GM19324 (cell line): Measurements from ENCODE around the gene CGB7.
"Not testable (repeated sequence)": the region's sequence is repeated elsewhere in the genome, so short reads cannot be mapped to it uniquely, and the experiment has no call there.

Experiments
- ATAC-seq: cut with Tn5 transposase; IDR thresholded peaks from one replicate; pipeline ENCODE4 v1.9.1; 2021; ENCODE audit warnings: mild to moderate bottlenecking, moderate library complexity; ENCODE audit not compliant: unreplicated experiment, low FRiP score

Gene CGB7

GRCh38 chr19:49074869-49075268 is 17.3 kb upstream of the CGB7 start:
- not testable (repeated sequence) for ATAC-seq

DNA sequence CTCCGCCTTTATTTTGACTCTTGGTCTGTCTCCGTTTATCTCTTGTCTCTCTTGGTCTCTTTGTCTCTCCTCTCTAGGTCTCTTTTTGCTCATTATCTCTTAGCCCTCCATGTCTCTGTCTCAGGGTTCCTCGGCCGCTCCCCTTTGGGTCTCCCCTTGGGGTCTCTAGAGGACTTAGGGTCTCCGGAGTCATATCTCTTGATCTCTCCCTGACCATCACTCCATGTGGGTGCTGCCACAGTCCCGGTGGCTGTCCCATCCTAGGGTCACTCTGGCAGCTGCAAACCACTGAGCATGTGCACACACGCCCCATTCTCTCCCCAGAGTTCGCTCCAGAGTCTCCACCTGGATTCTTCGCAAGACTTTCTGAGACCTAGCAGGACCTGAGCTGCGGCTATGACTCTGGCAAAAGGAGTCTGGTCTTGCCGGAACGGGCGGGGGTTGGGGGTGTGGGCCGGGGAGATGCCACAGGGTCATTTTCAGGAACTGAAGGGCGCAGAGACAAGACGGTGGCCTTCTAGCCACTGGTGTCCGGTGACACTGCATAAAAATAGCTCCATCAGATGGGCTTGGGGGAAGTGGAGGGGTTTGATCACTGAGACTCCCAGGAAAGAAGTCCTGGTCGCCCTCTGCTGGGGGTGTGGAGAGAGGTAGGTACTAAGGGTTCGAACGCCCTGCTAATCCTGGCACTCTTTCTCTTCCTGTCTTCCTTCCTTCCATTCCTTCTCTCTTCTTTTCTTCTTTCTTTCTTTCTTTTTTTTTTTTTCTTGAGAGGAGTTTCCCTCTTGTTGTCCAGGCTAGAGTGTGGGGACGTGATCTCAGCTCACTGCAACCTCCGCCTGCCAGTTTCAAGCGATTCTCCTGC is 16.2 kb upstream of the CGB7 start:
- ATAC-seq, result no peak

DNA sequence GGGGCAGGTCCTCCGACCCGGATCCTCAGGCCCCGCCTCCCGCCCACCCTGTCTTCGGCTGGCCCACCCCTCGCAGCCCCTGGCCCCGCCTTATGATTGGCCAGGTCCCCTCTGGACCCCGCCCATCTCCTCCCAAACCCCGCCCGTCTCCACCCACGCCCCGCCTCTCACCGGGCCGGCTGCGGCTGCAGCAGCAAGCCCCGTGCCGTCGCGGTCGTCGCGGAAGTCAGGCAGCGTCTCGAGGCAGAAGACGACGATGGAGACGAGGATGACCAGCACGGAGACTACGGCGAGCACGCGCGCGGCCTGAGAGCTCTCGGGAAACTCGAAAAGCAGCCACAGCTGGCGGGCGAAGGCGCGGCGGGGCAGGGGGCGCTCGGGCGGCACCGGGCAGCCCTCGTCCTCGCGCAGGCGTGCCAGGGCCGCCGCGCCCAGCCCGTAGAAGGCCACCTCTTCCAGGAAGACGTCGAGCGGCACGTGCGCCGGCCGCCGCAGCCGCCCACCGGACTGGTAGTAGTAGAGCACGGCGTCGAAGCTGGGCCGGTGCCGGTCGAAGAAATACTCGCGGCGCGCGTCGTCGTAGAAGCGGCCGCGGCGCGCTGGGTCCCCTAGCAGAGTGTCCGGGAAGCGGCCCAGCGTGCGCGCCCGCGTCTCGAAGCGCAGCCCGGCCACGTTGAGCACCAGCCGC is 14.5 kb upstream of the CGB7 start:
- ATAC-seq, result no peak

DNA sequence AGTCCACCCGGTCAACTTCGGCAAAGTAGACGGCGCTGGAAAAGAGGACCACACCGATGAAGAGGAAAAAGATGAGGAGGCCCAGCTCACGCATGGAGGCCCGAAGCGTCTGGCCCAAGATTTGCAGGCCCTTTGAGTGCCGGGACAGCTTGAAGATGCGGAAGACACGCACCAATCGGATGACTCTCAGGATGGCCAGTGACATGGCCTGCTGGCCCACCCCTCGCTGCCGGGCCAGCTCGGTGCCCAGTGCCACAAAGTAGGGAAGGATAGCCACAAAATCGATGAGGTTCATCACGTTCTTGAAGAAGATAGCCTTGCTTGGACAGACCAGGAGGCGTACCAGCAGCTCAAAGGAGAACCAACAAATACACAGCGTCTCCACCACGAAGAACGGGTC is 12.9 kb upstream of the CGB7 start:
- no peak for ATAC-seq

GRCh38 chr19:49069026-49069425 is 11.5 kb upstream of the CGB7 start:
- no peak for ATAC-seq

DNA sequence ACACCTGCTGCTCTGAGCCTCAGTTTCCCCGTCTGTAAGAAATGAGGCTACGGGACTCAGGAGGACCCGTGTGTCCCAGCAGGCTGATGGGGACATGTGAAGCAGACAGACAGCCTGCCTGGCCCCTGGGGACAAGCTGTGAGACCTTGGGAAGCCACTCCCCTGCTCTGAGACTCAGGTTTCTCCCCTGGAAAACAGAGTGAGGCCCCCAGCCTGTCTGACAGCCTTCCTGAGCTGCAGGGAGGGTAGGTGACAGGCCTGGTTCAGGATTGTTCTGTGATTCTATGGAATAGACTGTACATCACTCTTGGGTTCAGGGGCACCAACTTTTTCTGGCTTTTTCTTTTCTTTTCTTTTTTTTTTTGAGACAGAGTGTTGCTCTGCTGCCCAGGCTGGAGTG is 10.0 kb upstream of the CGB7 start:
- no peak for ATAC-seq

GRCh38 chr19:49065905-49066512 is 8.5 kb upstream of the CGB7 start:
- no peak for ATAC-seq

- no peak for ATAC-seq
Observed at GRCh38 chr19:49064768-49065611, 7.4 kb upstream of the CGB7 start, which contains the start of gene NTF4. TSS of gene NTF4 (minus strand) at chr19:49064818. CDS start at chr19:49061997, 2,821 bp downstream.

DNA sequence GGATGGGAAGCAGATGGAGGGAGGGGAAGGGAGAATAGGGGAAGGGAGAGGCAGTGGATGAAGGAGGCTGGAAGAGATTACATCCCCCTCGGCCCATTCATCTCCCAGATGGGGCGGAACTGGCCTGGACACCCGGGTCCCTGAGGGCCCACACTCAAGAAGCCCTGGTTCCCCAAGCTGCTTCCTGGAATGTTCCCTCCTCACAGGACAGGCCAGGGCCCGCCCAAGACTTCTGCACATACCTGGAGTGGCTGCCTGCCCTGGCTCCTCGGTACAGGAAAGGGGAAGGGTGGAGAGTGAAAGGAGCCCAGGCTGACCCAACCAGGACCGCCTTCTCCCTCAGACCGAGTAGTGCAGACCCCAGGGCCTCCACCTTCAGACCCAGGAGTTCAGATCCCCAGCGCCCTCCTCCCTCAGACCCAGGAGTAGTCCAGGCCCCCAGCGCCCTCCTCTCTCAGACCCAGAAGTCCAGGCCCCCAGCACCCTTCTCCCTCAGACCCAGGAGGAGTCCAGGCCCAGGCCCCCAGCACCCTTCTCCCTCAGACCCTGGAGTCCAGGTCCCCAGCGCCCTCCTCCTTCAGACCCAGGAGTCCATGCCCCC is 6.6 kb upstream of the CGB7 start:
- ATAC-seq, result no peak

DNA sequence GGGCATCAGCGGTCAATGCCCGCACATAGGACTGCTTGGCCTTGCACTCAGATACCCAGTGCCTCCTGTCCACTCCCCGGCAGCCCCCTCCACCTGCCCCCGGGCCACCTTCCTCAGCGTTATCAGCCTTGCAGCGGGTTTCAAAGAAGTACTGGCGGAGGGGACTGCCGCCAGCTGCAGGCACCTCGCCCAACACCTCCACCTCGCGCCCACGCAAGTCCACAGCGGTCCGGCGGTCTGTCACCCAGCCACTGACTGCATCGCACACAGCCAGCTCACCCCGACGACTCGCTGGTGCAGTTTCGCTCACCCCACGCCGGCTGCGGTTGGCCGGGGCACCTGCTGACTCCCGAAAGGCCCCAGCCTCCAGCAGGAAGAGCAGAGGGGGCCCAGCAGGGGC is 3.9 kb upstream of the CGB7 start:
- ATAC-seq, result no peak

- ATAC-seq, result no peak
Observed at GRCh38 chr19:49061000-49061399, 3.5 kb upstream of the CGB7 start.

DNA sequence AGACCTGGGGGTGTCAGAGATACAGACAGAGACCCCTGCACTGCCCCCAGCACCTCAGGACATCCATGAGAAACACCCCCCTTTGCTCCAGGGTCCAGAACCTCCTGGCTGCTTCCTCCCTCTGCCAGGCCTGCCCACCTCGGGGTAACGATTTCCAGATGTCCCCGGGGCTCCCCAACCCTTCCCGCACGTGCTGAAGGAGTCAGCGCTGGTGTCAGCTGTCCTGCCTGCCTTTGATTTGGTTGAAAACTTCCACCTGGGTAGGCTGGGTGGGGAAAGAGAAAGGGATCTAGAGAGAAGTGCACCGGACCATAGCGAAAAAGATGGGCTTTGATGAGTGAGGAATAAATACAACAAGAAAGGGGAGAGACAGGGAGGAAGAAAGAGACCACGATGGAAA is 1.5 kb upstream of the CGB7 start:
- no peak for ATAC-seq

DNA sequence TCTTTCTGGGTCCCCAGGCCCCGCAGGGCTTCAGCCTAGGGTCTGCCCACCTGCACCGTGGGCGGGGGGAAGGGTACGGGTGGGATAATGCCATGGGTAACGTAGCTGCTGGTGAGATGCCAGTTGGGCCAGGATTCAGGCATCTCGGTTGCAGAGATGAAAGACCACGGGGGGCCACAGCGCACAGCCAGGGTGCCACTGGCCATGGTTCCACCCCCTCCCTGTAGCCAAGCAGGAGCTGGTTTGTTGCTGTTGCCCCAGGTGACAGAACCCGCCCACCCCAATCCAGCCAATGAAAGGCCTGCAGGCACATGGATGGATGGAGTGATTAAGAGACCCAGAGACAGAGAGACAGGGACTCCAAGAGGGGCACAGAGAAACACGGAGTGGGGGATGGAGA is 1.0 kb upstream of the CGB7 start:
- no peak for ATAC-seq

DNA sequence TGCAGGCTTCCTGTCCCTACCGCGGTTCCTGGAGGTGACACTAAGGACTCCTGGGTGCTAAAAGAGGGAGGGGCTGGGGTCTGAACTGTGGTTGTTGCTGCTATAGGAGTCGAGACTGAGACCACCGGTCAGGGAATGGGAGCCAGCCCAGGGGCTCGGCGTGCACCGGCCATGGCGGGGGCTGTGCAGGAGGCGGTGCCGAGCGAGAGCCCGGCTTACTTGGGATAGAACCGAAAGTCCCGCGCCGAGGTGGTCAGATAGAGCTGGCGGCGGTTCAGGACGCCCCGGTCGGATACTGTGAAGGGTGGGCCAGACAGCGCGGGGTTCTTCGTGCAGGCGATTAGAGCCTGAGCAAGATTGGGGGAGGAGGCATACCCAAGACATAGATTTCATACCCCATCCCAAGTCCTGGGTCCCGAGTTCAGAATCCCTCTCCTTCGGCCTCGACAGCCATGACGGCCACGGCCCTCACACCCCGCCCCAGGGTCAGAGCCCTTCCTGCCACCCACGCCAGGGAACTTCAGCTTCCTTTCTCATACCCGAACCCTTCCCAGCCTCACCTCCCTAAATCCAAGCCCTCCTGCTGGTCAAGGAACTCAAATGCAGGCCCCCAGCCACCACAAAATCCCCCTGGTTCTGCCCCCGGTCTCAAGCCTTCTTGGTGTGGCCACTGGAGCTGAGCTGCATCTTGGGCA is 500 bp downstream of the CGB7 start:
- not testable (repeated sequence) for ATAC-seq

GRCh38 chr19:49056101-49056901 is 1.2 kb downstream of the CGB7 start:
- ATAC-seq, result no peak

DNA sequence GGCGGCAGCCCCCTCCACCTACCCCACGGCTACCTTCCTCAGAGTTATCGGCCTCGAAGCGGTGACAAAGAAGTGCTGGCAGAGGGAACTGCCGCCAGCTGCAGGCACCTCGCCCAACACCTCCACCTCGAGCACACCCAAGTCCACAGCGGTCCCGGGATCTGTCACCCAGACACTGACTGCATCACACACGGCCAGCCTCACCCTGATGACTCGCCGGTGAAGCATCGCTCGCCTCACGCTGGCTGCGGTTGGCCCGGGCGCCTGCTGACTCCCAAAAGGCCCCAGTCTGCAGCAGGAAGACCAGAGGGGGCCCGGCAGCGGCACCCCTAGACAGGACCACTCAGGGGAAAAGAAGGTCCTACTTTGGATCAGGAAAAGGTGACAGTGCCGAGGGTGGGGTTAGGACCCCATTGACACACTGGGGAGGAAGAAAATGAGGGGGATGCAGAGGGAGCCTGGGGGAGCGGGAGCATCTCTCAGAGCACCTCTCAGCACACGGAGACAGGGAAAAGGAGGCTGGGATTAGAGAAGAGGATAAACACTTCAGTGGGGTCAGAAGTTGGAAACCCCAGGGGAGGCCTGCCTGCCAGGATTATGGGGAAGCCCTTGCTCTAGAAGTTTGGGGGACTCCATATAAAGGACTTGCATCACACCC is 7.0 kb downstream of the CGB7 start:
- ATAC-seq, result not testable (repeated sequence)

- ATAC-seq, result not testable (repeated sequence)
Observed at GRCh38 chr19:49049834-49050233, 7.7 kb downstream of the CGB7 start.

DNA sequence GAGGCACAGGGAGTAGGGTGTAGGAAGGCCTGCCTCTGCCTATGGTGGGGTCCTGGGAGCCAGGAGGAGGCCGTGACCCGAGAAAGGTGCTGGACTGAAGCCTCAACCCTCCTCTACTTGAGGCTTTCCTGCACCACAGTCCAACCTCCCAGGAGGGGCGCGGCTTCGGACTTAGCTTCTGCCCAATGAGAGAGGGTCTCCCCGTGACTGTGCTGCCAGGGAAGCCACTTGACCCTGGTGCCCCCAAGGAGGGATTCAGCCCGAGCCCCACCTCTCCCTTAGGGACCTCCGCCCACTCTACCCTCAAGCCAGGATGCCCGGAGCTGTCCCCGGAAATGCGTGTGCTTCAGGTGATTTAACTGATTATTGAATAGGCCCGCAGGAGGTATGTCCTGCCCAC is 8.5 kb downstream of the CGB7 start, which contains the start of gene CGB8:
Gene CGB8, minus strand, starts transcription at position 101 of the 400 bp plus-strand sequence. CDS start 372 bp downstream, outside the sequence.
- ATAC-seq, result not testable (repeated sequence)
